Activated CD8-positive, alpha-beta T cell treated with anti-CD3 and anti-CD28 coated beads for 36 hours (primary cell): Measurements from ENCODE around the gene EQTN. TPM values are rescaled to one million over a fixed set of nuclear protein-coding genes. Genes with fewer than 3 reads are reported as not detected.

Source experiments
- ATAC-seq: fragments of 200-7000 bp; cut with Tn5 transposase; one replicate; pipeline ENCODE4 v1.10.0; 2021; ENCODE audit warnings: mild to moderate bottlenecking, moderate library complexity
- CTCF ChIA-PET: fragments of 350-600 bp; sonication (Branson Sonifier 250); formaldehyde crosslinking; loops from one replicate; lab custom pipeline; 2021; ENCODE audit warnings: antibody characterized with exemption; lab: Charles Lee
- POLR2A ChIA-PET: fragments of 350-600 bp; sonication (Branson Sonifier 250); formaldehyde crosslinking; loops from one replicate; lab custom pipeline; 2021; ENCODE audit warnings: antibody characterized with exemption; lab: Charles Lee
- DNase-seq: peaks from one replicate; pipeline ENCODE4 v3.0.0-alpha.2; 2020
- H3K27ac Mint-ChIP-seq: one replicate; pipeline ENCODE4 v1.8.0; 2021; ENCODE audit warnings: mild to moderate bottlenecking, mixed read lengths
- H3K27me3 Mint-ChIP-seq: one replicate; pipeline ENCODE4 v1.8.0; 2021; ENCODE audit warnings: mixed read lengths
- H3K36me3 Mint-ChIP-seq: one replicate; pipeline ENCODE4 v1.8.0; 2021; ENCODE audit warnings: low read depth, mixed read lengths
- H3K4me1 Mint-ChIP-seq: one replicate; pipeline ENCODE4 v1.8.0; 2021; ENCODE audit warnings: low read depth, mixed read lengths
- H3K4me3 Mint-ChIP-seq: one replicate; pipeline ENCODE4 v1.8.0; 2021; ENCODE audit warnings: mild to moderate bottlenecking, moderate library complexity, mixed read lengths
- H3K9me3 Mint-ChIP-seq: one replicate; pipeline ENCODE4 v1.8.0; 2021; ENCODE audit warnings: mixed read lengths
- intact Hi-C: fragments of 100-400 bp; cut with micrococcal nuclease; formaldehyde crosslinking; loops from one replicate; pipeline ENCODE4 v1.10.0; 2022
- total RNA-seq, 2 experiments: library from RNA; stranded (reverse); gene quantifications; one replicate each; pipeline ENCODE4 v1.2.3, GENCODE V29; 2021
- TF ChIP-seq, protein P1 (sequence below): fragments of 200-600 bp; IDR thresholded peaks from one replicate; pipeline ENCODE4 v1.8.0; 2022; ENCODE audit warnings: antibody characterized with exemption, mild to moderate bottlenecking

The EQTN gene
- total RNA-seq, 2 experiments from 2014 or later, result not detected

DNA sequence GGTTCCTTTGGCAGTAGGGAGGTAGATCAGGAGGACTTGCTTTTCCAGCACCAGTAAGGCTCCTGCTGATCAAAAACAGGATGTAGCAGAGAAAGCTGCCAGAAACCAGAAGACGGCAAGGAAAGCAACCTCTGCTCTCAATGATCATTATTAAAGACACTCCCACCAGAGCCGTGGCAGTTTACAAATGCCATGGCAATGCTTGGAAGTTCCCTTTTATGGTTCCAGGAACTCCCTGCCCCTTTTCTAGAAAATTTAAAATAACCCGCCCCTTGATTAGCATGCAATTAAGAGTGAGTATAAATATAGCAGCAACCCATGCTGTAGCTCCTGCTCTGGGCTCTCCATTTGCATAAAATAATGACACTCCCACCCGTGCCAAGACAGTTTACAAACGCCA is 16.1 kb downstream of the EQTN start:
- peaks cover 2% of the 10 kb centered on the region for H3K4me1 Mint-ChIP-seq
- H3K27ac Mint-ChIP-seq, result no peak overlapping the region
- peaks cover 12% of the 10 kb centered on the region for H3K27me3 Mint-ChIP-seq
- no peak for ATAC-seq
- TF ChIP-seq, protein P1, sequence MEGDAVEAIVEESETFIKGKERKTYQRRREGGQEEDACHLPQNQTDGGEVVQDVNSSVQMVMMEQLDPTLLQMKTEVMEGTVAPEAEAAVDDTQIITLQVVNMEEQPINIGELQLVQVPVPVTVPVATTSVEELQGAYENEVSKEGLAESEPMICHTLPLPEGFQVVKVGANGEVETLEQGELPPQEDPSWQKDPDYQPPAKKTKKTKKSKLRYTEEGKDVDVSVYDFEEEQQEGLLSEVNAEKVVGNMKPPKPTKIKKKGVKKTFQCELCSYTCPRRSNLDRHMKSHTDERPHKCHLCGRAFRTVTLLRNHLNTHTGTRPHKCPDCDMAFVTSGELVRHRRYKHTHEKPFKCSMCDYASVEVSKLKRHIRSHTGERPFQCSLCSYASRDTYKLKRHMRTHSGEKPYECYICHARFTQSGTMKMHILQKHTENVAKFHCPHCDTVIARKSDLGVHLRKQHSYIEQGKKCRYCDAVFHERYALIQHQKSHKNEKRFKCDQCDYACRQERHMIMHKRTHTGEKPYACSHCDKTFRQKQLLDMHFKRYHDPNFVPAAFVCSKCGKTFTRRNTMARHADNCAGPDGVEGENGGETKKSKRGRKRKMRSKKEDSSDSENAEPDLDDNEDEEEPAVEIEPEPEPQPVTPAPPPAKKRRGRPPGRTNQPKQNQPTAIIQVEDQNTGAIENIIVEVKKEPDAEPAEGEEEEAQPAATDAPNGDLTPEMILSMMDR, result no peak
- intact Hi-C loops, result loop anchor here (5.0 kb wide), 1 partner anchor 46 kb away; no protein-coding TSS in a partner anchor
- POLR2A ChIA-PET, result no interaction called here
- CTCF ChIA-PET, result no interaction called here
- H3K36me3 Mint-ChIP-seq, result no peaks in the 10 kb centered on the region
- no peak for DNase-seq
- H3K4me3 Mint-ChIP-seq, result no peak overlapping the region
- H3K9me3 Mint-ChIP-seq, result no peaks in the 10 kb centered on the region

DNA sequence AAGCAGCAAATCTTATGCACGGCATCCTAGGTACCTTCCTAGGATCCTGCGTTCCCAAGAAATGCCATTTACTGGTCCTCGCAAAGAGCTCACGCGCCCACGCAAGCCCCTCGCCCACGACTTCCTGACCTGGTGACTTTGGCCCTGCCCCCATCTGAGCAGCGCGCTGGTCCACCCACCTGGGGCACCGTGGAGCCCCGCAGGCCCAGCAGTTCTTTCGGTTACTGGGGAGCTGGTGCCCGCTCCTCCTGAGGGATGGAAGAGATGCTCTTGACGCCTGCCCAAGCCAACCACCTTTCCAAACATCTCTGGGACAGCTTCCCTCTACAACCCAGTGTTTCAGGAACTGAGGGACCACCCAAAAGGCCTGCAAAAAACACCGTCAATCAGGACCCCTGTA is 16.7 kb downstream of the EQTN start:
- Mint-ChIP-seq H3K27ac (no peak overlapping the region), H3K9me3 (no peaks in the 10 kb centered on the region), H3K36me3 (no peaks in the 10 kb centered on the region), H3K4me3 (no peak overlapping the region), H3K27me3 (peaks cover 12% of the 10 kb centered on the region), H3K4me1 (peaks cover 2% of the 10 kb centered on the region)
- ChIA-PET CTCF (interaction anchor here (1.1 kb wide), 1 partner anchor 247 kb away, joined by 3 read pairs; no protein-coding TSS in a partner anchor), POLR2A (no interaction called here)
- ATAC-seq (no peak), DNase-seq (no peak)
- intact Hi-C loops, result loop anchor here (5.0 kb wide), 1 partner anchor 47 kb away; no protein-coding TSS in a partner anchor
- TF ChIP-seq, protein P1, result no peak

DNA sequence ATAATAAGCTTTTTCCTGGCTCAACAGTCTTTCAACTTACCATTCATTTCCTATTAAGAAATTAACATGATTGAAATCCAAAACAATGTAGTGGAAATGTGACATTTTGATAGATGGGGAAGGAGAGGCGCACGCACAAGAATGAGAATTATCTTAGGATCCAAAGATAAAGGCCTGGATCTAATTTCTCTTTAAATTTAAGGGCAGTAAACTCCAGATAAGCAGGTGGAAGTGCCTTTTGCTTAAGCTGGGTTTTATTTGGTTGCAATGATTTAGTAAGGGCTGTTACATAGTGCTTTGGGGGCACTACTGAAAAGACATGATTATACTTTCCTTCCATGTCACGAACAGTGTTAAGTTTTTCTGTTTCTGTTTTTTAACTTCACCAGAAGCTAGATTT is 17.3 kb downstream of the EQTN start:
- ChIA-PET POLR2A (no interaction called here), CTCF (interaction anchor here (1.1 to 1.2 kb wide), 2 partner anchors 19 to 246 kb away, joined by 3 read pairs; no protein-coding TSS in a partner anchor)
- Mint-ChIP-seq H3K36me3 (no peaks in the 10 kb centered on the region), H3K27me3 (peaks cover 12% of the 10 kb centered on the region), H3K4me3 (no peak overlapping the region), H3K4me1 (peaks cover 2% of the 10 kb centered on the region), H3K9me3 (no peaks in the 10 kb centered on the region), H3K27ac (no peak overlapping the region)
- DNase-seq, result no peak
- ATAC-seq, result no peak
- TF ChIP-seq, protein P1, result no peak
- intact Hi-C loops, result loop anchor here (5.0 to 10.0 kb wide), 2 partner anchors 48 to 535 kb away; no protein-coding TSS in a partner anchor

DNA sequence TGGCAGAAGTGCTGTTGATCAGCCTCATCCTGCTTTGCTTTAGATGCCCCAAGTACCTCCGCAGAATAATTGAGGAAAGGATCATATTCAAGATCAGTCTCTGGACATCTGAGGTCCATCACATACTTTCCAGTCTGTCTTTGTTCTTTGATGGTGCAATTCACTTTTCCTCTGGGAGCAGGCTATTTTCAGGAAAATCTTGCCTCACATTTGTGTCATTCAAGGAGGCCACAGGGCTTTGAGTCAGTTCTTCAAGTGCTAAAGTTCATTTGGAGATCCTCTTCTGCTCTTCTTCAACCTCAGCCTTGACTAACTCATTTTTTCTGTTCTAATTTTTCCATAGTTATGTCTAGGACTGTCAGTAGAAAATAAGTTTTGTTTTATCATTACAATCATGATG is 18.6 kb downstream of the EQTN start:
- POLR2A ChIA-PET, result no interaction called here
- intact Hi-C loops, result loop anchor here (10.0 kb wide), 1 partner anchor 534 kb away; no protein-coding TSS in a partner anchor

More for the DNA sequence above, 18.6 kb downstream of the EQTN start:
- TF ChIP-seq, protein P1, result no peak
- Mint-ChIP-seq H3K36me3 (no peaks in the 10 kb centered on the region), H3K27ac (no peak overlapping the region), H3K27me3 (peaks cover 10% of the 10 kb centered on the region), H3K4me1 (peaks cover 2% of the 10 kb centered on the region), H3K4me3 (no peak overlapping the region), H3K9me3 (no peaks in the 10 kb centered on the region)
- CTCF ChIA-PET, result interaction anchor here (0.7 kb wide), 1 partner anchor 8 kb away, joined by 3 read pairs; no protein-coding TSS in a partner anchor
- DNase-seq (no peak), ATAC-seq (no peak)
